GM13976 (cell line): ENCODE measurements around the gene TRIM44.
"Not testable (repeated sequence)": the region's sequence is repeated elsewhere in the genome, so short reads cannot be mapped to it uniquely, and the experiment has no call there.

Experiments used
- DNase-seq: peaks from one replicate; pipeline ENCODE4 v3.0.0; 2012; ENCODE audit warnings: low spot score
- CTCF ChIP-seq: IDR thresholded peaks from 2 replicates; pipeline ENCODE4 v1.5.1; 2012; ENCODE audit warnings: borderline replicate concordance, mild to moderate bottlenecking; ENCODE audit not compliant: insufficient read depth; ENCODE audit errors: extremely low read depth, missing control alignments, control extremely low read depth
- in situ Hi-C: fragments of 300-500 bp; cut with MboI; formaldehyde crosslinking; loops from one replicate; pipeline ENCODE4 v1.12.0; 2022; ENCODE audit warnings: low sequenced_read_pairs, mixed read lengths, inconsistent platforms; ENCODE audit not compliant: unreplicated experiment

Gene TRIM44

GRCh38 chr11:35641964-35642363, 20.6 kb upstream of the TRIM44 start:
- TF ChIP-seq CTCF: no peak
- in situ Hi-C loops: no loop called here
- no peak for DNase-seq

- in situ Hi-C loops: no loop called here
- no peak for TF ChIP-seq CTCF
- DNase-seq: no peak
These were observed 15.0 kb upstream of the TRIM44 start for GRCh38 chr11:35647421-35648093.

- no peak for DNase-seq
- no peak for TF ChIP-seq CTCF
- in situ Hi-C loops: no loop called here
These were observed 12.6 kb upstream of the TRIM44 start for GRCh38 chr11:35650006-35650405.

GRCh38 chr11:35650467-35650866, 12.1 kb upstream of the TRIM44 start:
- no peak for DNase-seq
- in situ Hi-C loops: no loop called here
- no peak for TF ChIP-seq CTCF

- DNase-seq: no peak
- in situ Hi-C loops: no loop called here
- TF ChIP-seq CTCF: no peak
These were observed 11.3 kb upstream of the TRIM44 start for GRCh38 chr11:35651263-35651662.

- DNase-seq, in situ Hi-C loops: not testable (repeated sequence)
These were observed 9.8 kb upstream of the TRIM44 start for GRCh38 chr11:35652786-35653185.

- no peak for TF ChIP-seq CTCF
- no peak for DNase-seq
- in situ Hi-C loops: no loop called here
These were observed 7.9 kb upstream of the TRIM44 start for GRCh38 chr11:35654711-35655110.
